ENCODE data around the gene PRDM16. TPM values are rescaled to one million over a fixed set of nuclear protein-coding genes. Genes with fewer than 3 reads are reported as not detected.

The PRDM16 gene
- total and polyA plus RNA-seq, 2 experiments from 2014 or later = 0.14 to 0.16 TPM

DNA sequence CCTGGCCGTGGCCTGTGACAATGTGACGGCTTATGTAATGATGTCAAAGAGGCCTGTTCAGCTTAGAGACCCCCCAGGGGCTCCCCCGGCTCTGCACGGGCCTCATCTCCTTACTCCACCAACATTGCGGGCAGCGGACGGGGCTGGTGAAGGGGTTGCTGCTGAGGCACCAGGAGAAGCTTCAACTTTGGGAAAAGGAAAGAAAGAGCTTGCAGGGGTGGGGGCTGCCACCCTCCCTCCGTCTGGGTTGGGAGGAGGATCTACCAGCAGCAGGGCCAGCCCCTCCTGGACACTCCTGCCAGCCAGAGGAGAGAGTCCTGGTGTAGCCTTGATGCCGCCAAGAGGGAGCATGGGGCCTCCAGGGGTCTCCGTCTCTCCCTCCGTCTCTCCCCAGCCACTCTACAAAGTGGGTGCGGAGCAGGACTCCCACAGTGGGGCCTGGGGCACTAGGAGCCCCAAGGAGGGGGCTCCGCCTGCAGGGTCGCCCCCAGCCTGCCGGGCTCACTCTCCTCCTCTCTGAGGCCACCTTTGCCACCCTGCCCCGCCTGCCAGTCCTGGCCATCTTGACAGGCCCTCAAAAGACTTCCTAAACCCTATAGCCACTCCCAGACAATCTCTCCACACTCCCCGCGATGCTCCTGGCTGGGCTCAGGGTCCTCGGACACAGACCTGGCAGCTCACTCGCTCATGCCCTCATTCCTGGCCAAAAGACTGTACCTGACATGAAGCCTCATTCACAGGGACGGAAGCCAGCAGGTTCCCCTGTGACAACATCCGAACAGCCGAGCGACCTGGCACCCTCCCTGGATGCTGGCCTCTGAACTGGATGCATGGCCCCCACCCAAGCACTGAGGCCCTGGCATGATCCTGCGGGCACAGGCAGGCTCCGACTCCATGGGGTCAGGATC lies 255.0 kb downstream of the PRDM16 start:
- H3K27me3 ChIP-seq (ENCODE audit: insufficient read depth) = no peaks in the 10 kb centered on the region
- Mint-ChIP-seq H3K36me3 (ENCODE audit: low read depth) (no peaks in the 10 kb centered on the region; the same call in 2 of the 3 replicates), H3K27ac (no peak overlapping the region), H3K4me3 (no peak overlapping the region), H3K9me3 (no peaks in the 10 kb centered on the region; the same call in 2 of the 3 replicates), H3K27me3 (ENCODE audit: insufficient read depth, low read depth, poor library complexity) (peaks cover 9% of the 10 kb centered on the region), H3K4me1 (no peaks in the 10 kb centered on the region; the same call in 2 of the 3 replicates)
- no peaks in the 10 kb centered on the region for H3K79me2 ChIP-seq (replicated peaks; ENCODE audit: insufficient read depth)
- H3K4me2 ChIP-seq = no peak overlapping the region
- no peaks in the 10 kb centered on the region for H3K36me3 ChIP-seq (ENCODE audit: insufficient read depth)
- H3K27ac ChIP-seq (ENCODE audit: low read depth) = no peak overlapping the region
- 0 out of 2 replicates have a peak, but pooled peaks cover 4% of the 10 kb centered on the region for H3F3A ChIP-seq (replicated peaks; ENCODE audit: low read depth)
- H3K4me1 ChIP-seq (ENCODE audit: insufficient read depth) = no peaks in the 10 kb centered on the region
- H3K9me2 ChIP-seq (ENCODE audit: insufficient read depth) = no peaks in the 10 kb centered on the region
- ATAC-seq = no peak
- H4K20me1 ChIP-seq (replicated peaks; ENCODE audit: insufficient read depth) = no peaks in the 10 kb centered on the region
- no peak overlapping the region for H2AFZ ChIP-seq
- TF ChIP-seq STAT1 (IDR thresholded peaks at IDR 0.05; ENCODE audit: unreplicated experiment) = no peak
- no peak for TF ChIP-seq ZNF114 (CRISPR knock-in tag; IDR thresholded peaks at IDR 0.05)
- TF ChIP-seq, protein P1, sequence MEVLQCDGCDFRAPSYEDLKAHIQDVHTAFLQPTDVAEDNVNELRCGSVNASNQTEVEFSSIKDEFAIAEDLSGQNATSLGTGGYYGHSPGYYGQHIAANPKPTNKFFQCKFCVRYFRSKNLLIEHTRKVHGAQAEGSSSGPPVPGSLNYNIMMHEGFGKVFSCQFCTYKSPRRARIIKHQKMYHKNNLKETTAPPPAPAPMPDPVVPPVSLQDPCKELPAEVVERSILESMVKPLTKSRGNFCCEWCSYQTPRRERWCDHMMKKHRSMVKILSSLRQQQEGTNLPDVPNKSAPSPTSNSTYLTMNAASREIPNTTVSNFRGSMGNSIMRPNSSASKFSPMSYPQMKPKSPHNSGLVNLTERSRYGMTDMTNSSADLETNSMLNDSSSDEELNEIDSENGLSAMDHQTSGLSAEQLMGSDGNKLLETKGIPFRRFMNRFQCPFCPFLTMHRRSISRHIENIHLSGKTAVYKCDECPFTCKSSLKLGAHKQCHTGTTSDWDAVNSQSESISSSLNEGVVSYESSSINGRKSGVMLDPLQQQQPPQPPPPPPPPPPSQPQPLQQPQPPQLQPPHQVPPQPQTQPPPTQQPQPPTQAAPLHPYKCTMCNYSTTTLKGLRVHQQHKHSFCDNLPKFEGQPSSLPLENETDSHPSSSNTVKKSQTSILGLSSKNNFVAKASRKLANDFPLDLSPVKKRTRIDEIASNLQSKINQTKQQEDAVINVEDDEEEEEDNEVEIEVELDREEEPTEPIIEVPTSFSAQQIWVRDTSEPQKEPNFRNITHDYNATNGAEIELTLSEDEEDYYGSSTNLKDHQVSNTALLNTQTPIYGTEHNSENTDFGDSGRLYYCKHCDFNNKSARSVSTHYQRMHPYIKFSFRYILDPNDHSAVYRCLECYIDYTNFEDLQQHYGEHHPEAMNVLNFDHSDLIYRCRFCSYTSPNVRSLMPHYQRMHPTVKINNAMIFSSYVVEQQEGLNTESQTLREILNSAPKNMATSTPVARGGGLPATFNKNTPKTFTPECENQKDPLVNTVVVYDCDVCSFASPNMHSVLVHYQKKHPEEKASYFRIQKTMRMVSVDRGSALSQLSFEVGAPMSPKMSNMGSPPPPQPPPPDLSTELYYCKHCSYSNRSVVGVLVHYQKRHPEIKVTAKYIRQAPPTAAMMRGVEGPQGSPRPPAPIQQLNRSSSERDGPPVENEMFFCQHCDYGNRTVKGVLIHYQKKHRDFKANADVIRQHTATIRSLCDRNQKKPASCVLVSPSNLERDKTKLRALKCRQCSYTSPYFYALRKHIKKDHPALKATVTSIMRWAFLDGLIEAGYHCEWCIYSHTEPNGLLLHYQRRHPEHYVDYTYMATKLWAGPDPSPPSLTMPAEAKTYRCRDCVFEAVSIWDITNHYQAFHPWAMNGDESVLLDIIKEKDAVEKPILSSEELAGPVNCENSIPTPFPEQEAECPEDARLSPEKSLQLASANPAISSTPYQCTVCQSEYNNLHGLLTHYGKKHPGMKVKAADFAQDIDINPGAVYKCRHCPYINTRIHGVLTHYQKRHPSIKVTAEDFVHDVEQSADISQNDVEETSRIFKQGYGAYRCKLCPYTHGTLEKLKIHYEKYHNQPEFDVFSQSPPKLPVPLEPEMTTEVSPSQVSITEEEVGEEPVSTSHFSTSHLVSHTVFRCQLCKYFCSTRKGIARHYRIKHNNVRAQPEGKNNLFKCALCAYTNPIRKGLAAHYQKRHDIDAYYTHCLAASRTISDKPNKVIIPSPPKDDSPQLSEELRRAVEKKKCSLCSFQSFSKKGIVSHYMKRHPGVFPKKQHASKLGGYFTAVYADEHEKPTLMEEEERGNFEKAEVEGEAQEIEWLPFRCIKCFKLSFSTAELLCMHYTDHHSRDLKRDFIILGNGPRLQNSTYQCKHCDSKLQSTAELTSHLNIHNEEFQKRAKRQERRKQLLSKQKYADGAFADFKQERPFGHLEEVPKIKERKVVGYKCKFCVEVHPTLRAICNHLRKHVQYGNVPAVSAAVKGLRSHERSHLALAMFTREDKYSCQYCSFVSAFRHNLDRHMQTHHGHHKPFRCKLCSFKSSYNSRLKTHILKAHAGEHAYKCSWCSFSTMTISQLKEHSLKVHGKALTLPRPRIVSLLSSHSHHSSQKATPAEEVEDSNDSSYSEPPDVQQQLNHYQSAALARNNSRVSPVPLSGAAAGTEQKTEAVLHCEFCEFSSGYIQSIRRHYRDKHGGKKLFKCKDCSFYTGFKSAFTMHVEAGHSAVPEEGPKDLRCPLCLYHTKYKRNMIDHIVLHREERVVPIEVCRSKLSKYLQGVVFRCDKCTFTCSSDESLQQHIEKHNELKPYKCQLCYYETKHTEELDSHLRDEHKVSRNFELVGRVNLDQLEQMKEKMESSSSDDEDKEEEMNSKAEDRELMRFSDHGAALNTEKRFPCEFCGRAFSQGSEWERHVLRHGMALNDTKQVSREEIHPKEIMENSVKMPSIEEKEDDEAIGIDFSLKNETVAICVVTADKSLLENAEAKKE (CRISPR knock-in tag; IDR thresholded peaks at IDR 0.05) = no peak
- no peak for TF ChIP-seq CREB1 (CRISPR knock-in tag; IDR thresholded peaks at IDR 0.05; ENCODE audit: low read depth)
- TF ChIP-seq, protein P2, sequence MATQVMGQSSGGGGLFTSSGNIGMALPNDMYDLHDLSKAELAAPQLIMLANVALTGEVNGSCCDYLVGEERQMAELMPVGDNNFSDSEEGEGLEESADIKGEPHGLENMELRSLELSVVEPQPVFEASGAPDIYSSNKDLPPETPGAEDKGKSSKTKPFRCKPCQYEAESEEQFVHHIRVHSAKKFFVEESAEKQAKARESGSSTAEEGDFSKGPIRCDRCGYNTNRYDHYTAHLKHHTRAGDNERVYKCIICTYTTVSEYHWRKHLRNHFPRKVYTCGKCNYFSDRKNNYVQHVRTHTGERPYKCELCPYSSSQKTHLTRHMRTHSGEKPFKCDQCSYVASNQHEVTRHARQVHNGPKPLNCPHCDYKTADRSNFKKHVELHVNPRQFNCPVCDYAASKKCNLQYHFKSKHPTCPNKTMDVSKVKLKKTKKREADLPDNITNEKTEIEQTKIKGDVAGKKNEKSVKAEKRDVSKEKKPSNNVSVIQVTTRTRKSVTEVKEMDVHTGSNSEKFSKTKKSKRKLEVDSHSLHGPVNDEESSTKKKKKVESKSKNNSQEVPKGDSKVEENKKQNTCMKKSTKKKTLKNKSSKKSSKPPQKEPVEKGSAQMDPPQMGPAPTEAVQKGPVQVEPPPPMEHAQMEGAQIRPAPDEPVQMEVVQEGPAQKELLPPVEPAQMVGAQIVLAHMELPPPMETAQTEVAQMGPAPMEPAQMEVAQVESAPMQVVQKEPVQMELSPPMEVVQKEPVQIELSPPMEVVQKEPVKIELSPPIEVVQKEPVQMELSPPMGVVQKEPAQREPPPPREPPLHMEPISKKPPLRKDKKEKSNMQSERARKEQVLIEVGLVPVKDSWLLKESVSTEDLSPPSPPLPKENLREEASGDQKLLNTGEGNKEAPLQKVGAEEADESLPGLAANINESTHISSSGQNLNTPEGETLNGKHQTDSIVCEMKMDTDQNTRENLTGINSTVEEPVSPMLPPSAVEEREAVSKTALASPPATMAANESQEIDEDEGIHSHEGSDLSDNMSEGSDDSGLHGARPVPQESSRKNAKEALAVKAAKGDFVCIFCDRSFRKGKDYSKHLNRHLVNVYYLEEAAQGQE (IDR thresholded peaks at IDR 0.05; ENCODE audit: unreplicated experiment) = no peak
- no peak for DNase-seq (ENCODE audit: low spot score)
- H3K4me3 ChIP-seq = no peak overlapping the region

Measured in GM23338 (cell line).